Right hindlimb (tissue), 1 donor: ENCODE data around the gene PHLPP2.
"Not testable (repeated sequence)": the region's sequence is repeated elsewhere in the genome, so short reads cannot be mapped to it uniquely, and the experiment has no call there.

Experiments used
- DNase-seq: peaks from one replicate; pipeline ENCODE4 v3.0.0-alpha.2; 2018

Gene PHLPP2

GRCh38 chr16:71712501-71712900 is 12.0 kb downstream of the PHLPP2 start:
- DNase-seq: no peak

DNA sequence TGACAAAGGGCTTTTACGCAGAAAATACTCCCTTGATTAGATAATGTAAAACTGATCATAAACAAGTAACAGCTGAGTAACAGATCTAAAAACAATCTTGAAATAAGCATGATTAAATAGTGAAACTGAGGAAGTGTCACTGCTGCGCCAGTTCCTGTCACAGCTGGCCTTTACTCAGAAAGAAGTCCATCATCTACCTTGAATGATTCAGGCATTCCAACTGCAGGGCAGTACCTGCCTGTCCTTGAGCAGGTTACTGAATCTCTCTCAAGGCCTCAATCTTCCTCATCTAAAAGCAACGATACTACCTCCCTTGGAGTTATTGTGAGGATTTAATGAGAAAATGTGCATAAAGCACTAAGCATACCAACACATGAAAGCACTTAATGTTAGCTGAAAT is 12.7 kb downstream of the PHLPP2 start:
- DNase-seq: no peak

- no peak for DNase-seq
Measured at GRCh38 chr16:71709229-71709781, 15.2 kb downstream of the PHLPP2 start.

GRCh38 chr16:71708696-71709095 is 15.8 kb downstream of the PHLPP2 start:
- DNase-seq: no peak

DNA sequence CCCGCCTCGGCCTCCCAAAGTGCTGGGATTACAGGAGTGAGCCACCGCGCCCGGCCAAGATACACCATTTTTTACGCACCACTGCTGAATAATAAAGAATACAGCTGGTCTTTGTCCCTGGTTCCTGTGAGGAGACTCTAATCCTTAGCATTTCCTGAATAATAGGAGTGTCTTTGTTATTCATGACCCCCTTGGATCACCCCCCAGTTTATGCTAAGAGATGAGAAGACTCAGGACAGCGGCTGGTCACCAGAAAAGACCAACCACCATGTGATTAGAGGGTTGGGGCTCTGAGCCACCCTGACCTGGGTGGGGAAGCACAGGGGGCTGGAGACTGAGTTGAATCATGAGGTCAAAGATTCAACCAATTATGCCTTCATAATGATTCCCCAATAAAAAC is 17.3 kb downstream of the PHLPP2 start:
- DNase-seq: no peak

DNA sequence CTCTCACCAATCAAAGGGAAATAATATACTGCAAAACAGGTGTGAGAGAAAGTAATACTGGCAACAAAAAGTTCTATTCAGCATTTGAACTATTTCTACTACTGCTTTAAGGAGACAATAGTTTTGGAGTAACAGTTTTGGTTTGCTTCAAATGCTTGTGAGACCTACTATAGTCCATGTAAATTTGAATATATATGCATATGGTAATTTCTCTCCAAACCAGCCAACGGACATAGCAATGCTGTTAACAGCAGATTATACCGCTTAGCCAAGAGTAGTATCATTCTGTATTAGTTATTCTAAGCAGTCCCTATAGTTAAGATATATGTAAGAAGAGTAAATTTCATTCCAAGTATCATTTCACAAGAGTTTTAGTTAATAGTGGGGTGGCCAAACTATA is 18.5 kb downstream of the PHLPP2 start:
- no peak for DNase-seq

- no peak for DNase-seq
Measured at GRCh38 chr16:71703333-71703732, 21.2 kb downstream of the PHLPP2 start.

- no peak for DNase-seq
Measured at GRCh38 chr16:71700831-71701230, 23.7 kb downstream of the PHLPP2 start.

- DNase-seq: no peak
Measured at GRCh38 chr16:71698491-71698890, 26.0 kb downstream of the PHLPP2 start.

- DNase-seq: no peak
Measured at GRCh38 chr16:71693164-71693563, 31.3 kb downstream of the PHLPP2 start.

- no peak for DNase-seq
Measured at GRCh38 chr16:71689901-71690300, 34.6 kb downstream of the PHLPP2 start.

DNA sequence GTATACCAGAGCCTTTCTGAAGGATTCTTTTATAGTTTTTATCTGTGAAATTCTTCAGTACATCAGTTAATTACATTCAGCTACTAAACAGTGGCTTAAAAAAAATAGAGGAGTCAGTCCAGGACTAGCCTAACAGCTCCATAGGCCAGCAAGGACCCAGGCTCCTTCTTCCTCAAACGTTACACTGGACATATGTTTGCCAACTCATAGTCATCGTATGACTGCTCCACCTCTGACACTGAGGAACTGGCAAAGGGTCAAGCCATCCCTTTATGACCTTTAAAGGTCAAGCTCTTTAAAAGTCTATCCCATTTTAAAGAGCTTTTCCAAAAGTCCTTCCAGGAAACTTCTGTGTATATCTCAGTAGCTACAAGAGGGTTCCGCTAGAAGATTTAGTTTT is 36.6 kb downstream of the PHLPP2 start:
- DNase-seq: no peak

DNA sequence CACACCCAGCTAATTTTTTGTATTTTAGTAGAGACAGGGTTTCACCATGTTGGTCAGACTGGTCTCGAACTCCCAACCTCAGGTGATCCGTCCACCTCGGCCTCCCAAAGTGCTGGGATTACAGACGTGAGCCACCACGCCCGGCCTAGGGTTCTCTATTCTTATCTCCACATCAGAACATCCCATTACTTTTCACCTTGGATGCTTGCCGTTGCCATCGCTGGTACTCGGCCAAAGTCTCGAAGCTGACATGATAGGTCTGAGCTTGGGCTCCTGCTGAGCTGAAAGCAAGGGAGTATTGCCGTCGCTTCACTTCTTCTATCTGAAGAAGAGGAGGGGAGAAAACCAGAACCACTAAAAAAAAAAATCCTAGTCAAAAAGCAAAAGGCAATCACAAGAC is 40.2 kb downstream of the PHLPP2 start:
- not testable (repeated sequence) for DNase-seq

GRCh38 chr16:71681360-71681759 is 43.1 kb downstream of the PHLPP2 start:
- no peak for DNase-seq

GRCh38 chr16:71676236-71676635 is 48.3 kb downstream of the PHLPP2 start:
- DNase-seq: no peak

GRCh38 chr16:71675380-71675779 is 49.1 kb downstream of the PHLPP2 start:
- no peak for DNase-seq

DNA sequence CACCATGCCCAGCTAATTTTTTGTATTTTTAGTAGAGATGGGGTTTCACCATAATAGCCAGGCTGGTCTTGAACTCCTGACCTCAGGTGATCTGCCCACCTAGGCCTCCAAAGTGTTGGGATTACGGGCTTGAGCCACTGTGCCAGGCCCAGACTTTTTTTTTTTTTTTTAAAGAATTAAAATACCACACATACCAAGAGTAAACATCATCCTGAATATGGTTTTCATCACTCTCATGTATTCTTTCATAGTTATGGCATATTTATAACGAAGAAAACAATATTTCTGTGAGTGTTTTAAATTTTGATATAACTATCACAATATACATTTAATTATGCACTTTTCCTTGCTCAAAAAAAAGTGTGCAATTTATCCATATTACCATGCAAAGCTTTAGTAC is 50.3 kb downstream of the PHLPP2 start:
- DNase-seq: no peak

- DNase-seq: no peak
Measured at GRCh38 chr16:71673582-71673973, 50.9 kb downstream of the PHLPP2 start.

- DNase-seq: no peak
Measured at GRCh38 chr16:71672803-71673581, 51.5 kb downstream of the PHLPP2 start.

GRCh38 chr16:71672125-71672524 is 52.4 kb downstream of the PHLPP2 start:
- no peak for DNase-seq

- no peak for DNase-seq
Measured at GRCh38 chr16:71671165-71671564, 53.3 kb downstream of the PHLPP2 start.

- DNase-seq: no peak
Measured at GRCh38 chr16:71670537-71670936, 54.0 kb downstream of the PHLPP2 start.

DNA sequence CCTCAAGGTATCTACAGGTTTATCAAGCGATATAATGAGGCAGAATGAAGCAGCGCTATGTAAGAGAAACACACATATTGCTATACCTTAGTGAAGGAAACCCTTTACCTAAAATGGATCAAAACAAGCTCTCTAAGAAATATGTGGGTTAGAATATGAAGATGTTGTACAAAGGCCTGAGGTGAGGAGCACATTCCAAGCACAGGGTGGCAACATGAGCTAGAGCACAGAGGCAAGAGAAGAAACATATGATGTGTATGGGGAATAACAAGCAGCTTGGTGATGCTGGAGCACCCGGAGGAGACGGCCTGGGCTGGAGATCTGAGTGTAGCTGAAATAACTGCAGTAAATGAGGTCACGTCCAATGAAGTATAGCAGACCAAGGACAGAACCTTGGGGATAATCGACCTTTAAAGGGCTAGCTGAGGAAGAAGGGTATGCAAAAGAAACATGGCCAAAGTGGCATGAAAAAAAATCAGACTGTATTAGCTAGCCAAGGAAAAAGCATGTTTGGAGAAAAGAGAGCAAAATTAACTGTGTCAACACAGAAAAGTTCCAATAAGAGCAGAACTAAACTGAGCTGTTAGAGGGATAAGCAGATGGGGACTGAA is 54.5 kb downstream of the PHLPP2 start:
- DNase-seq: no peak

- DNase-seq: no peak
Measured at GRCh38 chr16:71666928-71667707, 57.4 kb downstream of the PHLPP2 start.
